Raji (cell line): ENCODE measurements around the gene HOXA1.

ENCODE experiments used
- POLR2A ChIP-seq: IDR thresholded peaks from 2 replicates; pipeline ENCODE4 v1.6.1; 2011; ENCODE audit warnings: low read depth, low read length, control low read depth; ENCODE audit not compliant: insufficient read depth

HOXA1 gene

GRCh38 chr7:27138472-27138871 is 42.7 kb upstream of the HOXA1 start:
- TF ChIP-seq POLR2A, result no peak

GRCh38 chr7:27137640-27138315 is 42.0 kb upstream of the HOXA1 start:
- TF ChIP-seq POLR2A, result no peak

GRCh38 chr7:27134392-27134791 is 38.6 kb upstream of the HOXA1 start:
- TF ChIP-seq POLR2A, result no peak

- no peak for TF ChIP-seq POLR2A
Observed at GRCh38 chr7:27133409-27134231, 37.8 kb upstream of the HOXA1 start.

GRCh38 chr7:27132978-27133377 is 37.2 kb upstream of the HOXA1 start:
- no peak for TF ChIP-seq POLR2A

- TF ChIP-seq POLR2A, result no peak
Observed at GRCh38 chr7:27132214-27132613, 36.4 kb upstream of the HOXA1 start.

- no peak for TF ChIP-seq POLR2A
Observed at GRCh38 chr7:27131390-27131819, 35.6 kb upstream of the HOXA1 start.

GRCh38 chr7:27130540-27131389 is 35.0 kb upstream of the HOXA1 start, which contains the start of gene HOXA4:
TSS of gene HOXA4 (minus strand) at chr7:27130757. CDS start at chr7:27130733, 24 bp downstream.
- no peak for TF ChIP-seq POLR2A

- no peak for TF ChIP-seq POLR2A
Observed at GRCh38 chr7:27129729-27130539, 34.1 kb upstream of the HOXA1 start.

- TF ChIP-seq POLR2A, result no peak
Observed at GRCh38 chr7:27128776-27129728, 33.3 kb upstream of the HOXA1 start.

GRCh38 chr7:27128034-27128433 is 32.2 kb upstream of the HOXA1 start:
- no peak for TF ChIP-seq POLR2A

- no peak for TF ChIP-seq POLR2A
Observed at GRCh38 chr7:27126596-27127327, 31.0 kb upstream of the HOXA1 start.

- TF ChIP-seq POLR2A, result no peak
Observed at GRCh38 chr7:27125986-27126394, 30.2 kb upstream of the HOXA1 start.
